Measurements from ENCODE around the gene ARPC4. TPM values are rescaled to one million over a fixed set of nuclear protein-coding genes. Genes with fewer than 3 reads are reported as not detected.

The ARPC4 gene
- total and polyA plus RNA-seq, 2 of the 13 experiments (the other 11 are each of a cell fraction or from before 2014, with no cell fraction given): 30.1 to 83.6 TPM

DNA sequence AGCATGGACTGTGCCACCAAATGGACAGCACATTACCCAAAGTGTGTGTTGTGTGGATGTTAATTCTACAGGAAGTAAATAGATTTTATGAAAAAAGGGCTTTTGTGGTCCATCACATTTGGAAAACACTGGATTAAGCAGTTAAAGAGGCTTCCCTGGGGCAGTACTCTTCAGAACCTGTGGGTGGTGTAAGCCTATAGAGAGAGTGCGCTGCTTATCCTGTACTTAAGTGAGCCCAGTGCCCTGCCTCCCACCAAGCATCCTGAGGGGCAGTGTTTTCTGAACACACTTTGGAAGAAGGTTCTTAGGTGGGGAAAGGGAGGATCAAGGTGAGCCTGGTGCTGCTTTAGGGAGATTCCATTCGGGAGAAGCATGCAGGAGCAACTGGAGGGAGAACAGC lies 28.1 kb downstream of the ARPC4 start:
- TF ChIP-seq CTCF (CRISPR knock-in tag; IDR thresholded peaks at IDR 0.05) (peak; percentile 30), STAG1 (CRISPR knock-in tag; IDR thresholded peaks at IDR 0.05) (peak; percentile 40), ELF1 (CRISPR knock-in tag; IDR thresholded peaks at IDR 0.05) (no peak)
- BruUV-seq (replicated peaks): no TSS peak
- FAIRE-seq: no peak

DNA sequence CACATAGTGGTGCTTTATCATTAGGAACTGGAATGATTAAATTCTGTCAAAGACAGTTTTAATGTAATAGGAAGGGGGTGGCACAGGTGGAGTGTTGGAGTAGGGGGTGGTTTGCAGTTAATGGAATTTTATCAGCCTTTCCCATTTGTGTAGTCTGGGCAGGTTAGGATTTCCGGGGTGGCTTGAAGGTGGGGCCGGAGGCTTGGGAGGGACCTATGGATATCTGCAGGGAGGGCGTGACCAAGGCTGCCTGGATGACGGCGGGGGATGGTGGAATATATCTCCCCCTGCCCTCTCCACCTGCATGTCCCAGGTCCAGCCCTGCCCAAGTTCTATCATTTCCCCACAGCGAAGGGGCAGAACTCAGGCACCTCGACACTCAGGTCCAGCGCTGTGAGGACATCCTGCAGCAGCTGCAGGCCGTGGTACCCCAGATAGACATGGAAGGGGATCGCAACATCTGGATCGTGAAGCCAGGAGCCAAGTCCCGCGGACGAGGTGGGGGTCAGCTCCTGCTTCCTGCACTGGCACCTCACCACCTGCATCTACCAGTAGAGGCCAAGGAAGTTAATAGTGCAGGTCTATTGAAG lies 32.7 kb downstream of the ARPC4 start:
- H4K20me1 ChIP-seq (ENCODE audit: insufficient read depth, low read length): no peaks in the 10 kb centered on the region
- intact Hi-C loops (cut with micrococcal nuclease; ENCODE audit: unreplicated experiment) (no loop called here), in situ Hi-C loops (cut with HindIII; ENCODE audit: extremely low pct_ligation_motif_present, low pct_unique_long_range_greater_than_20kb) (no loop called here)
- H2AFZ ChIP-seq (ENCODE audit: low read length): no peak overlapping the region
- BruUV-seq (replicated peaks): no TSS peak
- TF ChIP-seq AGO2 (optimal IDR thresholded peaks at IDR 0.05; ENCODE audit: low read depth, low read length) (peak; percentile 53), NFKB2 (CRISPR knock-in tag; IDR thresholded peaks at IDR 0.05; ENCODE audit: borderline replicate concordance) (no peak)
- peaks cover 6% of the 10 kb centered on the region in 2 experiments; a peak in 3 of 5 replicates for H3K36me3 ChIP-seq (replicated peaks in 1 of 2; ENCODE audit: control insufficient read depth in 1 of 2, insufficient read depth in 2 of 2, low read length in 2 of 2)
- ATAC-seq: no peak
- no peaks in the 10 kb centered on the region for H3K9me3 ChIP-seq (ENCODE audit: low read length)
- no peak overlapping the region for H3K27ac ChIP-seq (ENCODE audit: extremely low read length, insufficient read depth, low read length)
- FAIRE-seq: no peak
- H3K79me2 ChIP-seq (ENCODE audit: insufficient read depth, low read length): no peaks in the 10 kb centered on the region
- H3K4me2 ChIP-seq (ENCODE audit: low read depth, low read length): no peak overlapping the region
- no peak for DNase-seq (ENCODE audit: low spot score)
- no peaks in the 10 kb centered on the region for H3K4me1 ChIP-seq (ENCODE audit: insufficient read depth, low read length)
- CTCF ChIA-PET (ENCODE audit: low intra/inter-chr PET ratio, low total read pairs): no interaction called here
- no peak overlapping the region for H3K4me3 ChIP-seq (replicated peaks in 1 of 3; ENCODE audit: insufficient read depth in 1 of 3, low read depth in 2 of 3, low read length in 3 of 3)
- H3K27me3 ChIP-seq (ENCODE audit: control insufficient read depth in 1 of 2, insufficient read depth in 2 of 2, low read length in 2 of 2): no peaks in the 10 kb centered on the region
- WGBS (ENCODE audit: low lambda C conversion rate): 95% methylated on average over 9 of the region's 14 CpGs
- POLR2A ChIA-PET: no interaction called here
- H3K9ac ChIP-seq (ENCODE audit: insufficient read depth, low read depth, low read length): no peak overlapping the region

More for the DNA sequence above, 28.1 kb downstream of the ARPC4 start:
- no peaks in the 10 kb centered on the region for H3K79me2 ChIP-seq (ENCODE audit: insufficient read depth, low read length)
- ChIA-PET CTCF (ENCODE audit: low intra/inter-chr PET ratio, low total read pairs) (no interaction called here), POLR2A (no interaction called here)
- H3K4me3 ChIP-seq (replicated peaks in 1 of 3; ENCODE audit: insufficient read depth in 1 of 3, low read depth in 2 of 3, low read length in 3 of 3): no peak overlapping the region
- H3K27ac ChIP-seq (ENCODE audit: extremely low read length, insufficient read depth, low read length): no peak overlapping the region
- H3K4me1 ChIP-seq (ENCODE audit: insufficient read depth, low read length): no peaks in the 10 kb centered on the region
- intact Hi-C loops (cut with micrococcal nuclease; ENCODE audit: unreplicated experiment) (no loop called here), in situ Hi-C loops (cut with HindIII; ENCODE audit: extremely low pct_ligation_motif_present, low pct_unique_long_range_greater_than_20kb) (no loop called here)
- no peak overlapping the region for H2AFZ ChIP-seq (ENCODE audit: low read length)
- no peaks in the 10 kb centered on the region for H4K20me1 ChIP-seq (ENCODE audit: insufficient read depth, low read length)
- no peak overlapping the region for H3K4me2 ChIP-seq (ENCODE audit: low read depth, low read length)
- DNase-seq (ENCODE audit: low spot score): peak; percentile 30
- H3K9ac ChIP-seq (ENCODE audit: insufficient read depth, low read depth, low read length): no peak overlapping the region
- H3K27me3 ChIP-seq (ENCODE audit: control insufficient read depth in 1 of 2, insufficient read depth in 2 of 2, low read length in 2 of 2): no peaks in the 10 kb centered on the region
- H3K36me3 ChIP-seq (replicated peaks in 1 of 2; ENCODE audit: control insufficient read depth in 1 of 2, insufficient read depth in 2 of 2, low read length in 2 of 2): peaks cover 1 to 3% of the 10 kb centered on the region in 2 experiments; a peak in 1 of 5 replicates
- no peaks in the 10 kb centered on the region for H3K9me3 ChIP-seq (ENCODE audit: low read length)
- 73% methylated on average over 2 of the region's 2 CpGs for whole genome bisulfite sequencing (ENCODE audit: low lambda C conversion rate)
- ATAC-seq: peak; percentile 89

Data from HepG2 (cell line).